GM15510 (cell line): ENCODE results near the gene GADL1.

Experiments
- POLR2A ChIP-seq: IDR thresholded peaks from 3 replicates; pipeline ENCODE4 v1.6.1; 2011; ENCODE audit warnings: borderline replicate concordance; ENCODE audit not compliant: insufficient read length; ENCODE audit errors: extremely low read depth

Gene GADL1

GRCh38 chr3:30741889-30742288 lies 152.6 kb downstream of the GADL1 start:
- TF ChIP-seq POLR2A: no peak

- TF ChIP-seq POLR2A: no peak
Observed at GRCh38 chr3:30738605-30739004, 155.9 kb downstream of the GADL1 start.

GRCh38 chr3:30737743-30738499 lies 156.5 kb downstream of the GADL1 start:
- TF ChIP-seq POLR2A: no peak

GRCh38 chr3:30733696-30734095 lies 160.8 kb downstream of the GADL1 start:
- TF ChIP-seq POLR2A: no peak

- no peak for TF ChIP-seq POLR2A
Observed at GRCh38 chr3:30733209-30733608, 161.3 kb downstream of the GADL1 start.

GRCh38 chr3:30730967-30731366 lies 163.5 kb downstream of the GADL1 start:
- TF ChIP-seq POLR2A: no peak

GRCh38 chr3:30729936-30730335 lies 164.5 kb downstream of the GADL1 start:
- TF ChIP-seq POLR2A: no peak

- TF ChIP-seq POLR2A: no peak
Observed at GRCh38 chr3:30729512-30729911, 164.9 kb downstream of the GADL1 start.

GRCh38 chr3:30728143-30728542 lies 166.3 kb downstream of the GADL1 start:
- TF ChIP-seq POLR2A: no peak

- TF ChIP-seq POLR2A: no peak
Observed at GRCh38 chr3:30724863-30725262, 169.6 kb downstream of the GADL1 start.

- TF ChIP-seq POLR2A: no peak
Observed at GRCh38 chr3:30723211-30723610, 171.2 kb downstream of the GADL1 start.

GRCh38 chr3:30721314-30721634 lies 173.2 kb downstream of the GADL1 start:
- no peak for TF ChIP-seq POLR2A

- no peak for TF ChIP-seq POLR2A
Observed at GRCh38 chr3:30720586-30721313, 173.7 kb downstream of the GADL1 start.

GRCh38 chr3:30719536-30719935 lies 174.9 kb downstream of the GADL1 start:
- TF ChIP-seq POLR2A: no peak

- no peak for TF ChIP-seq POLR2A
Observed at GRCh38 chr3:30713885-30714503, 180.5 kb downstream of the GADL1 start.

GRCh38 chr3:30712991-30713390 lies 181.5 kb downstream of the GADL1 start:
- no peak for TF ChIP-seq POLR2A

- no peak for TF ChIP-seq POLR2A
Observed at GRCh38 chr3:30711867-30712266, 182.6 kb downstream of the GADL1 start.

- no peak for TF ChIP-seq POLR2A
Observed at GRCh38 chr3:30711151-30711550, 183.3 kb downstream of the GADL1 start.
